Endometrial microvascular endothelial cells (primary cell): ENCODE measurements around the gene PLEKHG3. TPM values are rescaled to one million over a fixed set of nuclear protein-coding genes. Genes with fewer than 3 reads are reported as not detected.

Source experiments
- in situ Hi-C: cut with HindIII; loops from 2 replicates; pipeline ENCODE4 v1.10.0; 2017; ENCODE audit warnings: low sequenced_read_pairs, low pct_unique_long_range_greater_than_20kb; ENCODE audit errors: inconsistent ontology term
- total RNA-seq: library from RNA; depleted of rRNA; stranded (reverse); fragments of >200 nt; gene quantifications from one replicate; pipeline ENCODE4 v1.2.3, GENCODE V29; 2015; ENCODE audit errors: inconsistent ontology term

Gene PLEKHG3
- total RNA-seq, 1 donor from 2014 or later: 0.28 TPM

DNA sequence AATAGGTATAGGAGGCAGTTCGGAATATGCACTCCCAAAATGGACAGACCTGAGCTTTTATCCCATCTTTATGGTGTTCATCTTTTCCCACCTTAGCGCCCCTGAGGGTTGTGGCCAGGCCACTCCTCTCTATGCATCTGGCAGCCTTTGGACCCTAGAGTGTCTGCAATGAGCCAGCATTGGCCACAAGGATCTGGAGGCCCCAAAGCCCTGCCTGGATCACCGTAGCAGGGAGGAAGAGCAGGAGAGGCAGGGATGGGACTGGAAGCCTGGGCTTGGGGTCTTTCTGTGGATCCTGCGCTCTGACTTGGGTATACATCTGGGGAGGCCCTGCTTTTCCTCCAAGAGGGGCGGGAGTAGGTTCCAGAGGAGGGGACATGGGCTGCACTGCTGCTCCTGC is 52.5 kb downstream of the PLEKHG3 start:
- in situ Hi-C loops: no loop called here

DNA sequence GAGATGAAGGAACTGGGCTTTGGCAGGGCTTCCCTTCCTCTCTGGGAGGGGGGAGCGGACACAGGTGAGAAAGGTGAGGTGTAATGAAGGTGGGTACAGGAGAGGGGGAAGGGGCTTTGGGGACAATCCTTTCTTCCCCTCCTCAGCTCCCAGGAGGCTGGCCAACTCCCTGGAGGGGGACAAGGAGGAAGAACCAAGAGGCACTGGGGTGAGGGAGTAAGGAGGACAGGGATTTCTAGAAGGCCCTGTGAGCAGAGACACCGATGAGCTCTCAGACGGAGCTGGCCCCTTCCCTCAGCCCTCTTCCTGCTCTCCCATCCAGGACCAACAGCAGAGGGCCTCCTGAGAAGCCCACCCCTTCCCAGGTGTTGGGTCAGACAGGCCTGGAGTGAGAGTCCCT is 53.4 kb downstream of the PLEKHG3 start:
- in situ Hi-C loops: no loop called here

DNA sequence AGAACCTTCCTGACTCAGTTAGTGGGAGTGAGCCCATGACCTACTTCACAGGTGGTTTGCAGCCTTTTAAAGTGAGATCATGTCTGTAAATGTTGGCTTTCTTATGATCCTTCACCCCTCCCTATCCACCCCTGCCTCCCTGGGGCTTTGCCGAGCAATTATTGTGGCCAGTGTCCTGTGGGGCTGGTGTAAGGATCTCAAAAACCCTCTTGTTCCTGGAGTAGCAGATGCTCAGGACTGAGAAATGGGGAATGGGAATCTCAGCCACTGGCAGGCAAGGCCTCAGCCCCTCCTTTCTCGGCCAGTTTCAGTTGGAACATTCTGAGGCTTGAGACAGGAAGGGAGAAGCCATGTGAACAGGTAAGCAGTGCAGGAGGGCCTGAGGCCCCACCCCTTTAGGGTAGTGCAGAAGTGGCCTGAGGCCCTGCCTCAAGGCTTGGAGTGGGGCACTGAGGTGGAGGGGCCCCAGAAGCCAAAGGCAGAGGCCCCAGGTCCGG is 53.8 kb downstream of the PLEKHG3 start:
- in situ Hi-C loops: no loop called here

DNA sequence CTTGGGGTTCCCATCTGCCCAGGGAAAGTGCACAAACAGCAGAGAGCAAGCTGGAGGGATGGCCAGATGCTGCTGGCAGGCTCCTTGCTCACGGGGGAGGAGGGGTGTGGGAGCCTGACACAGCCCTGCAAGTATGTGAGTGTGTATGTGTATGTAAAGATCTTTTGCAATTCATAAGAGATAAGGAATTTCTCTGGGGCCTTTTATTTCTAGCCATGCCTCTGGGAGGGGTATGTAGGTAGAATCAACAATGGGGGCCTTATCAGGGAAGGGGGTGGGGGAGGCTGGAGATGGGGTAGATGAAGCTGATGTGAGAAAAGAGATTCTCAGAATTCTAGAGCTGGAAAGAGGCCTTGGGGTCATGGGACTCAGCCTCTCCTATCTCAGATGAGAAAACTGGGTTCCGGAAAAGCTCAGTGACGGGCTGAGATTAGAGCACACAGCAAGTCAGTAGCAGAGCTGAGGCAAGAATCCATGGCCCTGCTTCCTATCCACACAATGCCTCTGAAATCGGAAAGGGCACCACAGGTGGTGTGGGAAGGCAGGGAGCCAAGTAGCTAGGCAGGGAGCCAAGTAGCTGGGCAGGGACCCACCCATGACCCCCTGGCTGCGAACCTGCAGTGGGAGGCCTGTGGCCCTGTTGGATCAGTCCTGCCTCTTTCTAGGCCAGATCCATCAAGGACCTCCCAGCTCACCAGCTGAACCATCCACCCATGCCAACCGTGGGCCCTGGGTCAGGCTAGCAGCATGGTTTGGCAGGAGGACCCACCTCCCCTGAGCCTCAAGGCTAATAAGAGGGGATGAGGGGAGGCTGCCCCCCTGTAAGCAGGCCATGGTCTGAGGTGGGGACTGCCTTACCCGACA is 54.7 kb downstream of the PLEKHG3 start:
- in situ Hi-C loops: no loop called here

DNA sequence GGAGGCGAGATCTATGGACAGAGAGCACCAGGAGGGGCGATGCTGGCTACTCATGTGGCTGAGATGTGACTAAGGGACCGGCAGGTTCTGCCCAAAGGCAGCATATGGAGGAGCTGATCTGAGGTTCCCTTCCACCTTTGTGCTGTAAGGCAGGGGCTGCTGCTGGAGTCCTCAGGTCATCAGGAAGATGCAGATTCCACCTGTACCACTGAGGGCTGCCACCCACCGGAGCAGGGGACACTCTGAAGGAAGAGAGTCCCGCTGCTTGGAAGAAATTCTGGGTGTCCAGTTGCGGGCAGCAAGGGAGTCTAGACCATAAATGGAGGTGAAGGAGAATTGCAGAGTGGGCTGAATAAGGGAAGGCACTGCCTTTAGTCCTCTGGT is 55.3 kb downstream of the PLEKHG3 start:
- in situ Hi-C loops: no loop called here

DNA sequence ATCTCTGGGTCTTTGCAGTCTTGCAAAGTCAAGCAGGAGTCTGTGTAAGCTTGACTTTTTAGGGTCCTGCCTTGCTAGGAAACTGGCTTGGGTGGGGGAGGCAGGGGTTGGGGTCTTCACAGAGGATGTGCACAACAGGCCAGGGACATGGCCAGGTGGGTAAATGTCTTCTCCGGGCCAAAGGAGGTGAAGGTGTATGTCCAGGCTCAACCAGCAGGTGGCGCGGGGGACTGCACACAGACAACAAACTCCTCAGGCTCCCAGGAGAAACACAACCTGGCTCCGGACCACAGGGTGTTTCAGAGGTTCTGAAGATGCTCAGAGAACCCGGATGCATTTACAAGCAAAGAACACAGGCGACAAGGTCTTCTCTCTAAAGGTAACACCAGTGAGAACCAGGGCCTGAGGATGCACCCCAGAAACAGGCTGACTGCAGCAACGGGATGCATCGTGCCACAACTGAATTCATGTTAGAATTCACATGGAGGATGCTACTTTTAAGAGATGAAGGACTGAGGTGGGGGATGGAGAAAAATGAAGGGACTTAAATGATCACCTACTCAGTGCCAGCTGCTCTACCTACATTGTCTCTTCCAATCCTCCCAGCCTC is 56.0 kb downstream of the PLEKHG3 start:
- in situ Hi-C loops: no loop called here

DNA sequence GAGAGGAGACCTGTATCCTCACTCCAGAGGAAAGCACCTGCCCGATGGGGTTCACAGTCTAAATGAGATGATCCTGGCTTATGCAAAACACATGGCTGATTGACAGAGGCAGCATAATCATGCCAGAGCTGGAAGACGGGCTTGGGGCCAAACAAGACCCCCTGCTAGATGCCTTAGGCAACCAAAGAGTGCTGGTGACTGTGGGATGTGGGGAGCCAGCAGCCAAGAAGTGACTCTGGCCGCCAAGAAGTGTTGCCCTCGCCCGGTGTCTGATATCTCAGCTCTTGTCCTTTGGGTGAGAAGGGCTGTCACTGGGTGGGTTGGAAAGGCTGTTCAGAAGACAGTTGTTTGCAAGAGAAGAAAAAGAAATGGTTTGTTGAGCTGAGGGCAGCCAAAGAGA is 56.7 kb downstream of the PLEKHG3 start:
- in situ Hi-C loops: no loop called here

DNA sequence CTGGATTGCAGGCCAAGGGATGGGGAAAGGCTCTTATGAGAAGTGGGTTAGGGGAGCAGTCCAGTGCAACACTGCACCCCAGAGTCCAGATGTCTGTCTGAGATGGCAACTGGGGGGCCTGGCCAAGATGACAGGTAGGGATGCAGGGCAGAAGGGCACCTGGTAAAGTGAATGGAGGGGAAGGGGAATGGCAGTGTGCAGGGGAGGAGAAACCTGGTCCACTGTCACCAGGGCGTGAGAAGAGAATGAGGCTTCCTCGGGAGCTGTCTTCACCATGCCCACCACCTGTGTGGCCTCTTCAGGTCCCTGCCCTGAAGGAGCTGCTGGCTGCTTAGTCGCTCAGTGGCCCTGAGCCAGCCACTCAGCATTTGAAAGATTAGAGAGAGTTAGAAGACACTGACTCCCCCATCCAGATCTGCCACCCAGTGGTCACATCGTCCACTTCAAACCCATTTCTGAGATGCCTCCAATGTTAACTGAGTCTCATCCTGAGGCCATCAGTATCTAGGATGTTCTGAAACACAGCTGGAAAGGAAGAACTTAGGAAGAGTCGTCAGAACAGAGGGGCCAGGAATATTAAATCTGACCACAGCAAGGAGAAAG is 57.3 kb downstream of the PLEKHG3 start:
- in situ Hi-C loops: no loop called here

DNA sequence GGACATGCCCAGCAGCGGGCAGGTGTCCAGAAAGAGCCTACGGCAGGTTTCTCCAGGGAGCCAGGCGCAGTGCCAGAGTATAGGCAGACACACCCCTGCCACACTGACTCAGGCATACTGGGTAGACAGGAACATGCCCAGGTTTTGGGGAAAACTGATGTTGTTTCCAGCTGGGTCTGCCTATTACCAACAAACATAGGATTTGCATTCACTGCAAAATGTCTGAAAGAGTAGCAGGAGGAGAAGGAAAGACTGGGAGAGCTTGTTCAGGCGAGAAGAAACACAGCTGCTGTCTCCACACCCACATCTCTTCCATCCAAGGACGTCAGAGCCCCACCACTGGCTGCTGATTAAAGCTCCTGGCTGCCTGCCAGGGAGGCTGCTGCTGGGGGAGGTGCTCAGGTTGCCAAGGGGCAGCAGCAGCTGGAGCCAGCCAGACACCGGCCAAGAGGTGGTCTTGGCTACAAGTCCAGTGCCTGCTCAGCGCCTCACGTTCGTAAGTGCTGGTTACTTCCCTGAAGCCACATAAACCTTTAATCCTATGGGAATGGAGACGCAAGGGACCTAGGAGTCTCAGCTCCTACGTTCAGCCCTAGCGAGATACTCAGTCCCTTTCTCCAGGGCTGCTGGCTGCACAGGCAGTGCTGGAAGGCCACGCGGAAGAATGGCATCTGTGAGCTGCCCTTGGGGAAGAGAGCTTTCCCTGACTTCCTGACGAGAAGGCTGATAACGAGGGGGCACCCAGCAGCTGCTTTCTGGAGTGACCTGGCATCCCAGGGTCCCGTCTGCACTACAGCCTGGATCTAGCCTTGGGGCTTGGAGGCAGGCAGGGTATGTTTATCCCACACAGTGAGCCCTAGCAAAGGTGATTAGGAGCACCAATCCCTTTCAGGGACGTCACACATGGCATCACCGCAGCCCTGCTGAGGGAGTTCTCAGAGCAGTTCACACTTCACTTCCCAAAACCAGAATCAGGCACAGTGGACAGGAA is 58.1 kb downstream of the PLEKHG3 start:
- in situ Hi-C loops: no loop called here

DNA sequence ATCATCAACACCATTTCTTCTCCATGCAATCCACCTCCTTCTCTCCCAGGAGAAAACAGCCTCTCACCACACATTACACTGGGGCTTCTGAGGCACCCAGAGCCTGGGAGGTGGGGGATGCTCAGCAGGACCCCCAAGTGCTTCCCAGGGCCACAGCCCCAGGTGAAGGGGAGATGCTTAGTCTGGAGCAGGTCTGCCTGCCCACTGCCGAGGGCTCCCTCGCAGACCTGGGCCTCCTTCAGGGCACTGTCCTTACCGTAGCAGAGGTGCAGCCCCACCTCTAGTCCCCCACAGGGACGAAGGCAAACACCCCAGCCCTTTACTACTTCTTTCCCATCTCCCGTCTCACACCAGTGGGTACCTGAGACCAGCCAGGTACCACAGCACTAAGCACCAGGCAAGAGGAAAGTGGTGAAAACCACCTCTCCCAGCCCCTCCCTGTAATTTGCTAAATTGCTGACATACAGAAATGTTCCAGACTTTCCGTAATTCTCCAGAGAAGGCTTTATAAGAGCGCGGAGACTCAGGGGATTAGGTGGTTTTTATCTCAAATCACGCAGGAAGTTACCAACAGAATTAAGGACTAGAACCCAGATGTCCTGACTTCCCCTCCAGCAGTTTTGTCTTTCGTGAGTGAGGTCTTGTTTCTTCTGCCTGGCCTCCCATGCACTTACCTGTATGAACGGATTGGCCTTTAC is 59.0 kb downstream of the PLEKHG3 start:
- in situ Hi-C loops: no loop called here

DNA sequence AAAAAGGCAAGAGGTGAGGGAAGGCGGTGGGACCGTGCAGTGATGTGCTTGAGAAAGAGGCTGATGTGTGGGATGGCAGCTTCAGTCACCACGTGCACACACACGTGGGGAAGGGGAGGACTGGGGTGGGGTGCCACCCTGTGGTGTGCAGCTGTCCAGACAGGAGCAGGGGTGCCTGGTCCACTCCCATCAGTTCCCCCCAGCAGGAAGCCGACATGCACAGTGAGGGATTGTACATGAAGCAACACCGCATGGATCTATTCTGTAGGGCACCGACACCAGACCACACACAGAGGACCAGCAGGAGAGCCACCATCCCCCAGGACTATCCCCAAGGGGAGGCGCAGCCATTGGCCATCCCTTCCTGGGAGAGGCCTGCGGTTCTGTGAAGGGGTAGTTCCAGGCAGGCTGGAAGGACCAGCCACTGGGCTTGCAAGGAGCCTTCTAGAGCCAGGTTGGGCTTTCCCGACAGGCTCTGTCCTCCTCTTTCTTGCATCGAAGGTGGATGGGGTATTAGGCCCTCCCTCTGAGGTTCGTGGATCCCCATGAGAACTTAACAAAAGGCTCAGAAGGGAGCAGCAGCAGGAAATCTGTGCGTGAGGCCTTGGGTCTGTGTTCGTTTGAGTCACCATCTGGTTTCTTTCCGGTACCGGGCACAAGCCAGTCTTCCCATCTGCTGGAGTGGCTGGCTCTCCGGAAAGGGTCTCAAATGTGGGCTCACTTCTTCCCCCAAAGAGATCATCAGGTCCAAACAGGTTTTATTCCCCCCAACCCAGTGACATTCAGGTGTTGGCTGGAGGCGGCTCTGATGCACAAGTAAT is 59.8 kb downstream of the PLEKHG3 start:
- in situ Hi-C loops: no loop called here

DNA sequence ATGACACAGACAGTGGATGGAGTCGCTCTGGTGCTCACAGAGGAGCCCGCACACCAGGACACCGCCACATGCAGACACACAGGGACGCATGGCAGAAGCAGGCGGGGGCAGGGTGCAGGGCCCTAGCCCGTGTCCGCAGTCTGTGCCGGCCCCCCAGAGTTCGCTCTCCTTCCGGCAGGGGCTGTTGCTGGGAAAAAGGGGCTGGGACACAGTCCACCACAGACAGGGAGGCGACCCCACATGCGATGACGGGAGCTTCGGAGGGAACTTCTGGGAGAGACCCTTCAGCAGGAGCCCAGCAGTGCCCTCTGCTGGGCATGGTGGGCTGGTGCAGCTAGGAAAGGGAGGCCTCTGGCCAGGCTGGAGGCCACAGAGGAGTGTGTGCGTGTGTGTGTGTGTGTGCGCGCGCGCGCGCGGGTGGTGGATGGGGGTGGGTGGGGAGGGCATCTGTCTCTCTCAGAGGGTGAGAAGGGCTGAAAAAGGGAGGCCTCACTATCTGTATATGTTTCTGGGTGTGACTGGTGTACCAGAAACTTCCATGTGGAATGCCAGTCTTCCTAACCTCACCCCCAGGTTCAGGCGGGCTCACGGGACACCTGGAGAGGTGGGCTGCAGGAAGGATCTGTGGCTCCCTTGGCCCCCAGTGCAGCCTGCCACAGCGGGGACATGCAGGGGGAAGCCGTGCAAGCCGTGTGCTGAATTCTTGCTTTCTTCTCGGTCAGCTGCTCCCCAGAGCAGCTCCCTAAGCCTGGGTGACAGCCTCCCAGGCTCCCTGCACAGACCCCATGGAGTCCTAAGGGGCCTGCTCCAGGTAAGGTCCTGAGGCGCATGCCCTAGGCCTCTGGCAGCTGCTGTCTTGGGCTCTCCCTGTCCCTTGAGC is 60.7 kb downstream of the PLEKHG3 start:
- in situ Hi-C loops: no loop called here

DNA sequence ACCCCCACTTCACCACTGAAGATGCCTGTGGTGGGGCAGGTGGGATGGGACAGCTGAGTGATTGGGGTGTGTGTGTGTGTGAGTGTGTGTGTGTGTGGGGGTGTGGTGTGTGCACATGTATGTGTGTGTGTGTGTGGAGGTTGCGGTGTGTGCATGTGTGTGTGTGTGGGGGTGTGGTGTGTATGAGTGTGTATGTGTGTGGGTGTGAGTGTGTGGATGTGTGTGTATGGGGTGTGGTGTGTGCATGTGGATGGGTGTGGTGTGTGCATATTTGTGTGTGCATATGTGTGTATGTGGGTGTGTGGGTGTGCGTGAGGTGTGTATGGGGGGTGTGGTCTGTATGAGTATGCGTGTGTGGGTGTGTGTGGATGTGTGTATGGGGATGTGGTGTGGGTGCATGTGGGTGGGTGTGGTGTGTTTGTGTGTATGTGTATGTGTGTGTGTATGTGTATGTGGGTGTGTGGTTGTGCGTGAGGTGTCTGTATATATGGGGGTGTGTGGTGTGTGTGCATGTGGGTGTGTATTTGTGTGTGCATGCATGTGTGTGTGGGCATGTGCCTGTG is 61.6 kb downstream of the PLEKHG3 start:
- in situ Hi-C loops: no loop called here

DNA sequence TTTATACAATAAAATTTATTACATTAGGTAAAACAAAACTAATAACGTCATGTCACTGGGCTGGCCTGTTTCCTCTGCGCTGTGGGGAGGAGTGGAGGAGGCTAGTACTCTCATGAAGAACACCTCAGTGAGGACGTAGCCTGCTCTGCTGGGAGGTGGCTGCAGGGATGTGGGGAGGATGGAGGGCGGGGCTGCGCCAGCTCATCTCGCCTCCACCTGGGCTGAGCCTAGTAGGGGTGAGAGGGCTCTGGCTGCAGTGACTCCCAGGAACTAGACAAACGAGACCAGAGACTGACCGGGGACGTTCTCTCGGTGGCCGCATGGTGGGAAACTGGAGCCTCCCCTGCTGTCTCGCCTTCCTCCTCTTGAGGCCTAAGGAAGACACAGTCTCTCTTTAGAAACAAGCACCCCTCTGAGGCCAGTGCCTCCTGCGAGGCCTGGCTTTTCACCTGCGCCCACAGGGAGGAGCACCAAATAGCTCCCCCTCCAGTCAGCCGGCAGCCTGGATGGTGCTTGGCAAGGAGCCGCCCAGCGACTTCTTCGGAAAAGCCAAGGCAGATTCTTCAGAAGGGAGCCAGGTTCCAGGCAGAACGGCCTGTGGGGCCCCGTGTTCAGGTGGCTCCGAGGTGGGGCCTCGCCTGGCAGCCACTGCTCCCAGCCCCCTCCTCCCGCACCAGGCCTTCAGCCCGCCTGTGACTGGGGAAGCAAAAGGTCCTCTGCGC is 62.4 kb downstream of the PLEKHG3 start:
- in situ Hi-C loops: no loop called here

DNA sequence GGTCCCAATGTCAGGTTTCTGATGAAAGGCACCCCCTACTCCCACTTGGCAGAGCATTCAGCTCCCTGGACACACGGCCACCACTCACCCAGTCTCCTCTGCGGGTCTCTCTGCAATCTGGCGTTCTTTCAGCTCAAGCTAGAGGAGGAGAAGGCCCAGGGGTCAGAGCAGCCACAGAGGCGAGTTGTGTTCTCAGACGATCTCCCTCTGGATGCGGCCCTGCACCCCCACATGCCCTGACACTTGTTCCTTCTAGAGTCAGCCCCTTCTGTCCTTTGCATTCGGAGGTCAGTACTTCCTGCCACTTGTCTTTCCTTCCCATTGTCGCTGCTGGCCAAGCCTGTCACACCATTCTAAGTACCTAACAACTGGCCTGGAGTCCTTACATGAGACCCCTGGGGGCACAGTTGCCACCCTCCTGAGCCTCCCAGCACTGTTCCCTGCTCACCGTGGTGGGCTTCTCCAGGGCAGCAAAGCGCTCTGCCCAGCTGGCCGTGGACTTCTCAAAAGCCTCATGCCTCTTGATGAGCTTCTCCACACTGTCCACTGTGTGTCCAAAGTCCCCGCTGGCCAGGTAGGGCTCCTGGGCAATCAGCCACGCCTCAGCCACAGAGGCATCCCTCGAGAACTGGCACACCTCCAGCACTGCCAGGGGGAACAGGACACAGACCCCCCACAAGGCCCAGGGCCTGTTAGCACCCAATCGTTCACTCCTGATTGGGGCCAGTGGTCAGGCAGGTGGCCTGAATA is 63.2 kb downstream of the PLEKHG3 start:
- in situ Hi-C loops: no loop called here
